A549 (cell line): ENCODE measurements around the gene SH3BP2. TPM values are rescaled to one million over a fixed set of nuclear protein-coding genes. Genes with fewer than 3 reads are reported as not detected.

Experiments
- ATAC-seq, 2 experiments: fragments of 200-7000 bp in 1 of 2; fragments of >200 bp in 1 of 2; cut with Nextera tagmentation in 1 of 2; cut with Tn5 transposase in 1 of 2; 3 replicates each; pipeline versions ENCODE4 v1.8.0 to v1.9.1; 2018 to 2020; ENCODE audit warnings: mild to moderate bottlenecking in 1 of 2, moderate library complexity in 1 of 2
- CTCF ChIA-PET: fragments of 300-600 bp; sonication (Branson Sonifier 250); formaldehyde crosslinking; extraction: SDS; loops from one replicate; lab custom pipeline; 2021; ENCODE audit warnings: antibody characterized with exemption, inconsistent platforms; lab: Yijun Ruan, JAX
- POLR2A ChIA-PET: fragments of 350-600 bp; formaldehyde crosslinking; extraction: SDS; loops from one replicate; lab custom pipeline; 2021; ENCODE audit warnings: antibody characterized with exemption, inconsistent platforms; lab: Yijun Ruan, JAX
- DNase-seq, 2 experiments: peaks; one replicate each; pipeline versions ENCODE4 v3.0.0 to v3.0.0-alpha.2; 2011 to 2016; ENCODE audit warnings: low read depth in 1 of 2, low spot score in 1 of 2
- FAIRE-seq: peaks from 2 replicates; lab custom pipeline; 2011; peaks lifted over from hg19 to GRCh38; lab: Jason Lieb, UNC
- H3K27ac ChIP-seq, 2 experiments: fragments of >200 bp; sonication (Bioruptor Twin); formaldehyde crosslinking; 3 replicates each; pipeline ENCODE4 v1.5.1; 2016 to 2017
- H3K4me1 ChIP-seq: fragments of >200 bp; sonication (Bioruptor Twin); formaldehyde crosslinking; 3 replicates; pipeline ENCODE4 v1.6.1; 2016
- H3K4me2 ChIP-seq: fragments of >200 bp; sonication (Bioruptor Twin); formaldehyde crosslinking; 3 replicates; pipeline ENCODE4 v1.6.1; 2016
- H3K4me3 ChIP-seq: fragments of >200 bp; sonication (Bioruptor Twin); formaldehyde crosslinking; 3 replicates; pipeline ENCODE4 v1.5.1; 2016
- H3K9me3 ChIP-seq: fragments of >200 bp; sonication (Bioruptor Twin); formaldehyde crosslinking; 3 replicates; pipeline ENCODE4 v1.6.1; 2016
- CTCF ChIP-seq: fragments of >200 bp; sonication (Bioruptor Twin); formaldehyde crosslinking; IDR thresholded peaks from 3 replicates; pipeline ENCODE4 v1.5.1; 2016
- FOSB ChIP-seq: fragments of 250-450 bp; sonication (Bioruptor Pico); IDR thresholded peaks from 2 replicates; pipeline ENCODE4 v1.5.0; 2020; ENCODE audit warnings: mild to moderate bottlenecking, moderate library complexity
- FOSL2 ChIP-seq, 2 experiments: fragments of 450-650 bp in 1 of 2; fragments of >200 bp in 1 of 2; sonication (Bioruptor Twin) in 1 of 2; formaldehyde crosslinking; IDR thresholded peaks; 2 replicates each; pipeline versions ENCODE4 v1.5.0 to v1.6.1; 2016 to 2020; ENCODE audit warnings: mild to moderate bottlenecking in 1 of 2, moderate library complexity in 1 of 2
- HOXB5 ChIP-seq: fragments of 250-450 bp; sonication (Bioruptor Pico); IDR thresholded peaks from 2 replicates; pipeline ENCODE4 v1.5.0; 2020; ENCODE audit warnings: mild to moderate bottlenecking, moderate library complexity
- JUNB ChIP-seq: fragments of >200 bp; sonication (Bioruptor Twin); formaldehyde crosslinking; IDR thresholded peaks from 2 replicates; pipeline ENCODE4 v1.6.1; 2016
- MAFK ChIP-seq: fragments of 450-650 bp; IDR thresholded peaks from 2 replicates; pipeline ENCODE4 v1.6.1; 2014; ENCODE audit not compliant: partially characterized antibody
- RFX5 ChIP-seq: fragments of 450-650 bp; IDR thresholded peaks from 2 replicates; pipeline ENCODE4 v1.7.1; 2014; ENCODE audit warnings: antibody characterized with exemption, mild to moderate bottlenecking, moderate library complexity
- SMC3 ChIP-seq: fragments of >200 bp; sonication (Bioruptor Twin); formaldehyde crosslinking; IDR thresholded peaks from 3 replicates; pipeline ENCODE4 v1.6.1; 2018; ENCODE audit warnings: inconsistent platforms
- SREBF2 ChIP-seq: fragments of 450-650 bp; IDR thresholded peaks from 2 replicates; pipeline ENCODE4 v1.6.1; 2014; ENCODE audit warnings: mild to moderate bottlenecking, moderate library complexity
- ZNF302 ChIP-seq: fragments of 250-450 bp; sonication (Bioruptor Pico); IDR thresholded peaks from 2 replicates; pipeline ENCODE4 v1.9.0; 2021; ENCODE audit warnings: inconsistent platforms, mild to moderate bottlenecking, moderate library complexity
- WGBS: methylation state at CpG from one replicate; pipeline ENCODE4 v1.1.6; 2017; ENCODE audit errors: missing lambda C conversion rate; 5-methylcytosine and 5-hydroxymethylcytosine counted together
- polyA plus RNA-seq, 4 experiments: library from polyadenylated mRNA; depleted of rRNA in 3 of 4; stranded (reverse); fragments of >200 nt; fragmentation: RNase III in 1 of 4; extraction: RNeasy Plus Mini Kit Qiagen cat#74134 plus additional on column Dnase treatment in 1 of 4; gene quantifications; 2 replicates in 3 of 4; 3 replicates in 1 of 4; pipeline ENCODE4 v1.2.3, GENCODE V29; 2011 to 2017

SH3BP2 gene
- polyA plus RNA-seq, 2 of the 4 experiments (the other 2 are of a cell fraction) = 4.4 to 6.0 TPM

GRCh38 chr4:2799971-2800690 is 7.2 kb downstream of the SH3BP2 start:
- ChIA-PET POLR2A (no interaction called here), CTCF (interaction anchor here (1.0 kb wide), 1 partner anchor 34 kb away, joined by 3 read pairs; no protein-coding TSS in a partner anchor)
- DNase-seq (no peak), ATAC-seq (no peak), FAIRE-seq (no peak)
- Histone ChIP-seq H3K4me1 (peaks cover 57% of the 10 kb centered on the region), H3K4me3 (no peak overlapping the region), H3K27ac (peak overlapping the region in 1 of 2 experiments; percentile 88; a peak in 3 of 6 replicates), H3K4me2 (0 out of 3 replicates have a peak overlapping the region, but pooled peaks have one; percentile 47), H3K9me3 (no peaks in the 10 kb centered on the region)
- no peak for TF ChIP-seq HOXB5 (CRISPR knock-in tag)
- WGBS = 86% methylated on average over 9 of the region's 23 CpGs

GRCh38 chr4:2800691-2801596 is 8.1 kb downstream of the SH3BP2 start:
- Histone ChIP-seq H3K27ac (peak overlapping the region in 1 of 2 experiments; percentile 88; a peak in 3 of 6 replicates), H3K4me2 (peak overlapping the region; percentile 47), H3K4me1 (peaks cover 48% of the 10 kb centered on the region), H3K9me3 (no peaks in the 10 kb centered on the region), H3K4me3 (no peak overlapping the region)
- peak in 1 of 2 experiments; percentile 2; a peak in 2 of 6 replicates for ATAC-seq
- WGBS = 64% methylated on average over 22 of the region's 29 CpGs
- POLR2A ChIA-PET = no interaction called here
- DNase-seq = no peak
- no peak for TF ChIP-seq FOSL2 (IDR thresholded peaks at IDR 0.05)
- peak; percentile 40; the same call in 1 of the 2 replicates for TF ChIP-seq FOSL2 (CRISPR knock-in tag; IDR thresholded peaks at IDR 0.05)
- no peak for TF ChIP-seq ZNF302 (CRISPR knock-in tag)
- TF ChIP-seq SREBF2 = no peak
- no peak for FAIRE-seq
- CTCF ChIA-PET = interaction anchor here (1.0 kb wide), 1 partner anchor 35 kb away, joined by 3 read pairs; no protein-coding TSS in a partner anchor

- WGBS = 95% methylated on average over 24 of the region's 27 CpGs
- no peak overlapping the region for H3K27ac ChIP-seq
- no peak overlapping the region for H3K4me3 ChIP-seq
- no peaks in the 10 kb centered on the region for H3K9me3 ChIP-seq
- H3K4me1 ChIP-seq = peaks cover 32% of the 10 kb centered on the region
- ChIA-PET POLR2A (no interaction called here), CTCF (interaction anchor here (1.0 to 1.9 kb wide), 2 partner anchors 39 to 42 kb away, joined by 3 to 5 read pairs; no protein-coding TSS in a partner anchor)
- H3K4me2 ChIP-seq = no peak overlapping the region
- ATAC-seq (no peak), DNase-seq (no peak)
- TF ChIP-seq CTCF = no peak
- no peak for TF ChIP-seq RFX5
- no peak for TF ChIP-seq FOSB (CRISPR knock-in tag)
- TF ChIP-seq SMC3 = no peak
- no peak for TF ChIP-seq JUNB
- peak; percentile 38 for TF ChIP-seq MAFK
- TF ChIP-seq, all 56 proteins: peak for 1
- FAIRE-seq = no peak
Measured at GRCh38 chr4:2802618-2803531, 10.0 kb downstream of the SH3BP2 start.
